AG04450 (cell line): ENCODE measurements around the gene GLE1. TPM values are rescaled to one million over a fixed set of nuclear protein-coding genes. Genes with fewer than 3 reads are reported as not detected.
A peak's percentile ranks its signal among the peaks of the same experiment; 100 is the strongest.

Experiments used
- CTCF ChIA-PET: fragments of 300-600, 350-600 bp; formaldehyde crosslinking; extraction: SDS; loops from one replicate; lab custom pipeline; 2022; ENCODE audit warnings: antibody characterized with exemption, inconsistent platforms; lab: Charles Lee
- POLR2A ChIA-PET: fragments of 350-600 bp; formaldehyde crosslinking; extraction: SDS; loops from one replicate; lab custom pipeline; 2021; ENCODE audit warnings: antibody characterized with exemption, inconsistent platforms; lab: Yijun Ruan, JAX
- DNase-seq: peaks from one replicate; pipeline ENCODE4 v3.0.0-alpha.2; 2011; ENCODE audit warnings: low read depth, low spot score
- H3K27ac ChIP-seq: one replicate; pipeline ENCODE4 v1.5.1; 2012; ENCODE audit warnings: low read depth, low read length, control low read depth
- H3K27me3 ChIP-seq: one replicate; pipeline ENCODE4 v1.6.0; 2012; ENCODE audit warnings: low read length; ENCODE audit not compliant: control insufficient read depth, insufficient read depth
- H3K4me3 ChIP-seq: 2 replicates; pipeline ENCODE4 v1.5.1; 2011; ENCODE audit warnings: mild to moderate bottlenecking, low read depth, low read length, control low read depth
- H3K9me3 ChIP-seq: 2 replicates; pipeline ENCODE4 v1.5.1; 2012; ENCODE audit warnings: low read length; ENCODE audit not compliant: control insufficient read depth, insufficient read depth
- polyA plus RNA-seq: library from polyadenylated mRNA; depleted of rRNA; stranded (reverse); fragments of >200 nt; gene quantifications from 2 replicates; pipeline ENCODE4 v1.2.3, GENCODE V29; 2011
- TF ChIP-seq, protein P1 (sequence below): IDR thresholded peaks from 2 replicates; pipeline ENCODE4 v1.5.1; 2011; ENCODE audit warnings: low read depth, low read length, control low read depth, inconsistent platforms

The GLE1 gene
- polyA plus RNA-seq, 1 experiment: 27.3 TPM

DNA sequence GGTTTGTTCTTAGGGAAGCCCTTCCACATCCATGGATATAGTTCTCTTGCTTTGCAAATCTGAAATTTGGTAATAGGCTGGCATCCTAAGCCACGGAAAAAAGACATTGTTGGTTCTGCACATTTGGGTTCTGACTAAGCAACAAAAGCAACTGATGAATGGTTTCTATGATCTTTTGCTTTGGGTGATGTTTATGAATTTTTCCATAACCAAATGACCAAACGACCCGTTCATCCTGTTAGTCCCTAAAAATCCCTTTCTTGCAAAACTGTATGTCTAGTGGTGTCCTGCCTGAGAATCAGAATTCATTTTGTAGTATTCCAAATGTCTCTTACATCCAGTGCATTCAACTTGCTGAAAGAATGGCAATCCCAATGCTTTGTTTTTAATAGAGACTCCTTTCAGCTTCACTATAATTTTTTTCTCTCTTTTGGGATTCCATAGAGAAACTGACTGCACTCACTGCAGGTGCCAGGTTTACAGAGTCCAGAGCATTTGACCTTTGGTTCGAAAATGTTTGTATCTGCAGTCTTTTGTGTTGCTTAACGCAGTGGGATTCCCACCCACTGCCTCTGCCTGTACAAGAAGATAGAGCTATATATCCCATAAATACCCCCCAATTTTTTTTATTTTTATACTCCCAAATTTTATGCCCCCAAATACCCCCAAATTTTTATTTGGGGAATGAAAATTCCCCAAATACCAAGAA, 52.6 kb downstream of the GLE1 start:
- Histone ChIP-seq H3K27ac (no peak overlapping the region), H3K27me3 (no peaks in the 10 kb centered on the region), H3K9me3 (no peaks in the 10 kb centered on the region), H3K4me3 (no peak overlapping the region)
- TF ChIP-seq, protein P1, sequence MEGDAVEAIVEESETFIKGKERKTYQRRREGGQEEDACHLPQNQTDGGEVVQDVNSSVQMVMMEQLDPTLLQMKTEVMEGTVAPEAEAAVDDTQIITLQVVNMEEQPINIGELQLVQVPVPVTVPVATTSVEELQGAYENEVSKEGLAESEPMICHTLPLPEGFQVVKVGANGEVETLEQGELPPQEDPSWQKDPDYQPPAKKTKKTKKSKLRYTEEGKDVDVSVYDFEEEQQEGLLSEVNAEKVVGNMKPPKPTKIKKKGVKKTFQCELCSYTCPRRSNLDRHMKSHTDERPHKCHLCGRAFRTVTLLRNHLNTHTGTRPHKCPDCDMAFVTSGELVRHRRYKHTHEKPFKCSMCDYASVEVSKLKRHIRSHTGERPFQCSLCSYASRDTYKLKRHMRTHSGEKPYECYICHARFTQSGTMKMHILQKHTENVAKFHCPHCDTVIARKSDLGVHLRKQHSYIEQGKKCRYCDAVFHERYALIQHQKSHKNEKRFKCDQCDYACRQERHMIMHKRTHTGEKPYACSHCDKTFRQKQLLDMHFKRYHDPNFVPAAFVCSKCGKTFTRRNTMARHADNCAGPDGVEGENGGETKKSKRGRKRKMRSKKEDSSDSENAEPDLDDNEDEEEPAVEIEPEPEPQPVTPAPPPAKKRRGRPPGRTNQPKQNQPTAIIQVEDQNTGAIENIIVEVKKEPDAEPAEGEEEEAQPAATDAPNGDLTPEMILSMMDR: no peak
- CTCF ChIA-PET: interaction anchor here (0.6 kb wide), 1 partner anchor 118 kb away, joined by 3 read pairs; no protein-coding TSS in a partner anchor
- POLR2A ChIA-PET: no interaction called here
- no peak for DNase-seq

DNA sequence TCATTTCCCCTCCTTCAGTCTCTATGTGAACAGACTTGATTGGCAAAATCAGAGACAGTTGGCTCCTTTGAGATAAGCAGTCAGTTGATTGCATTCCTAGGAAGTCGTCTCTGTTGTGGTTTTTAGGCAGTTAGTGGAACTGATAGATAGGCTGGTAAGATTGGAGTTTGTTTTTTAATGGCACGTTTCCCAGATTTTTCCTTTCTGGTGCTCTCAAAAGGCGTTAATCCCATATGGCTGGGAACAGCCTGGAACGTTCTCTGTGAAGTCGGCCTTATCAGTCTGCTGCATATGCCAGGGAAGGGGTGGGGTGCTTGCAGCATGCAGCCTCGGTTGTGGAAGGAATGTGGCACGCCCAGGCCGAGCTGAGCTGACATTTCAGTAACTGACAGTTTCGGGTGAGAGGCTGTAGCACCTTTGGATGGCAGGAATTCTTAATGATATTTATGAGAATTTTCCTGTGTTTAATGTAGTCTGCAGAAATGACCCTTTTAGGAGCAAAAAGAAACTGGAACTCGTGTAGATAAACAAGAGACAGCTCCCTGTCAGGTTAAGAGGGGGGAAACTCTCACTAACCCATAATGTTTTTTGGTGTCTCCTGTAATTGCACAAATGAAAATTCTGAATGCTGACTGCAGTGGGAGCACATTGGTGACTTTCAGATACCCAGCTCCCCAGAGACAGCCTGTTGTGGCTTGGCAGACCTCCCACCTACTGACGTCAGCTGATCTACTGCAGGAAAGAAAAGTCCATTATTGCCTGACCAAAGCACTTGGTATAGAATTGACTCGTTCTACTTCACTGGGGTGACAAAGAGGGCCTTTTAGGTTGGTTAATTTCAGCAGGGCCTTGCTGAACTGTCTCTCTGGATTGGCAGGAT, 54.2 kb downstream of the GLE1 start:
- TF ChIP-seq, protein P1: no peak
- H3K9me3 ChIP-seq: no peaks in the 10 kb centered on the region
- DNase-seq: peak; percentile 74
- ChIA-PET CTCF (no interaction called here), POLR2A (interaction anchor here (0.6 kb wide), 1 partner anchor 416 kb away, joined by 9 read pairs; no protein-coding TSS in a partner anchor)
- H3K4me3 ChIP-seq: peak overlapping the region; percentile 44
- peak overlapping the region; percentile 78 for H3K27ac ChIP-seq
- H3K27me3 ChIP-seq: no peaks in the 10 kb centered on the region

DNA sequence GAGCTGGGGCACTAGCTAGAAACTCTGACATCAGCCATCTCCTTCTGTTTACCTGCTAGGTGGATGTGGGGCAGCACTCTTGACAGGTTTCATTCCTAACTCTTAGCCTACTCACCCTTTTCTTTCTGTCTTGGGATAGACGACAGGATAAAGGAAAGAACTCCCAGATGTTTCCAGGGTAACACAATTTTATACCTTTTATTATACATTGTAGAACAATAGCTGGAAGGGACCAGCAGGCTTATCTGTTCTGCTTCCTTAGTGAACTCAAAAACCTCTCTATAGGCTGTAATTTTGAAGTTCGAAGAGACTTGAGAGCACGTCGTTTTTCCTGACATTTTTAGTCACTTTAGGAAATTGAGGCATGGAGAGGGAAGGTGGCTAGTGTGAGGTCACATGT, 61.1 kb downstream of the GLE1 start:
- Histone ChIP-seq H3K27ac (no peak overlapping the region), H3K4me3 (no peak overlapping the region), H3K27me3 (no peaks in the 10 kb centered on the region), H3K9me3 (no peaks in the 10 kb centered on the region)
- DNase-seq: no peak
- TF ChIP-seq, protein P1: no peak
- ChIA-PET POLR2A (interaction anchor here (0.5 to 0.8 kb wide), 2 partner anchors 12 to 34 kb away, joined by 3 read pairs; no protein-coding TSS in a partner anchor), CTCF (no interaction called here)

DNA sequence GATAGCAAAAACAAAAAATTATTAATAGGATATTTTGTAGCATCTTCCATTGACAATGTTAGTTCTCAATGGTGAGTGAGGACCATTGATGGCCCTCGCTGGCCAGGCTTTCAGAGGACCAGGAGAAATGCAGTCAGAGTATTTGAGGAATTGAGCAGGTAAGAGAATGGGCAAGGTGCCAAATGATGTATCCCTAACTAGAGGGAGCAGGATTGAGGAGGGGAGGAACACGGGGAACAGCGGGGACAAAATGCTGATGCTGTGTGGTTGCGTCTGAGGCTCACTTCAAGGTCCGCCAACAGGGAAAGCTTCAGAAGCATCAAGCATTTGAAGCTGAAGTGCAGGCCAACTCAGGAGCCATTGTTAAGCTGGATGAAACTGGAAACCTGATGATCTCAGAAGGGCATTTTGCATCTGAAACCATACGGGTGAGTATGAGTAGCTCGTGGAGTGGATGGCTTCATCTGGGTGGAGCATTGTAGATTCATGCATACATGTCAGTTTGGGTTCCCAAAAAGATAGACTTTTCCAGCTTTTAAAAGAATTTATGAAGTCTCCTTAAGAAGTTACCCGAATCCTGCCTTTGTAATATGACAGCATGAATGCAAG, 64.1 kb downstream of the GLE1 start:
- POLR2A ChIA-PET: no interaction called here
- DNase-seq: no peak

More for the DNA sequence above, 64.1 kb downstream of the GLE1 start:
- no peak overlapping the region for H3K27ac ChIP-seq
- no peak overlapping the region for H3K4me3 ChIP-seq
- no peaks in the 10 kb centered on the region for H3K27me3 ChIP-seq
- TF ChIP-seq, protein P1: no peak
- CTCF ChIA-PET: no interaction called here
- no peaks in the 10 kb centered on the region for H3K9me3 ChIP-seq
